ENCODE results near the gene EDNRB. TPM values are rescaled to one million over a fixed set of nuclear protein-coding genes. Genes with fewer than 3 reads are reported as not detected.
A peak's percentile ranks its signal among the peaks of the same experiment; 100 is the strongest.

Gene EDNRB
- 0.07 and 0.13 TPM in 2 replicates for total RNA-seq (2021)
- Bru-seq, nascent RNA: percentile 8 among the genes with signal in this experiment
- percentile 12 among the genes with signal in this experiment for BruChase-seq, experiment 1, labeled RNA remaining after a 2-hour chase
- BruChase-seq, experiment 2, labeled RNA remaining after a 6-hour chase: percentile 12 among the genes with signal in this experiment
- long read RNA-seq: 0 reads

DNA sequence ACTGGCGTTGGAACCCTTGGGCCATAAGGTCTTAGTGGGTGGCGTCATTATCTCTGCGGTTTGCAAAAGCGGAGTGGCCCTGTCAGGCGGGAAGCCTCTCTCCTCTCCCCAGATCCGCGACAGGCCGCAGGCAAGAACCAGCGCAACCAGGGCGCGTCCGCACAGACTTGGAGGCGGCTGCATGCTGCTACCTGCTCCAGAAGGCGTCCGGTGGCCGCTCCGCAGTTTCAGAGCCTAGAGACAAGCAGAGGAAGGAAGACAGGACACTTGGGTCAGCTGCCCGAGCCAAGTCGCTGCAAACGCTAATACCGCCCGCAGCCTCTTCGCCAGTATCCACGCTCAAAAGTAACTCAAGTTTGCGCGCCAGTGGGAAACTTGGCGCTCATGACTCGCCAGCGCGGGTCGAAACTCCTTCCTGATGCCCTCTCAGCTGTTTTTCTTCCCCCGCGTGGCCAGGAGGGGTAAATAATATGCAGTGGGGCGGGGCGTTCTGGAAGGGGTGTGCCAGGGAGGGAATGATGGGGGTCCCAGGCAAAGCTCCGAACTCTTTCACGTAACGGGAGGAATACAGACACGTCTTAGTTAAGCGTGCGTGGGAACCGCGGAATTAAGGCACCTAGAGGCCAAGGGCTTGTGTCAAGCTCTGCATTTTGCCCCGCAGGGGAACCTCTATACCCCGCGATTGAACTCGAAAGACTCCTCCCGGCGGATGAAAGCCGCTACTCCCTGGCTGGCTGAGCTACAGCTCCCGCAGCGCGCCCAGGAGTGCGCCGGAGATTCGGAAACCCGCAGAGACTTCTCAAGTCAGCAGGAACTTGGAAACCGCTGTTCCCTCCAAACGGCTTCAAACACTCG is at the start of gene EDNRB:
EDNRB (minus strand) TSS at position 441 of the 855 bp plus-strand sequence; CDS start at position 183, 258 bp downstream.
- H3K4me1 ChIP-seq (ENCODE audit: insufficient read depth, low read length, poor library complexity, severe bottlenecking): peaks cover 5% of the 10 kb centered on the region
- TF ChIP-seq, protein P1, sequence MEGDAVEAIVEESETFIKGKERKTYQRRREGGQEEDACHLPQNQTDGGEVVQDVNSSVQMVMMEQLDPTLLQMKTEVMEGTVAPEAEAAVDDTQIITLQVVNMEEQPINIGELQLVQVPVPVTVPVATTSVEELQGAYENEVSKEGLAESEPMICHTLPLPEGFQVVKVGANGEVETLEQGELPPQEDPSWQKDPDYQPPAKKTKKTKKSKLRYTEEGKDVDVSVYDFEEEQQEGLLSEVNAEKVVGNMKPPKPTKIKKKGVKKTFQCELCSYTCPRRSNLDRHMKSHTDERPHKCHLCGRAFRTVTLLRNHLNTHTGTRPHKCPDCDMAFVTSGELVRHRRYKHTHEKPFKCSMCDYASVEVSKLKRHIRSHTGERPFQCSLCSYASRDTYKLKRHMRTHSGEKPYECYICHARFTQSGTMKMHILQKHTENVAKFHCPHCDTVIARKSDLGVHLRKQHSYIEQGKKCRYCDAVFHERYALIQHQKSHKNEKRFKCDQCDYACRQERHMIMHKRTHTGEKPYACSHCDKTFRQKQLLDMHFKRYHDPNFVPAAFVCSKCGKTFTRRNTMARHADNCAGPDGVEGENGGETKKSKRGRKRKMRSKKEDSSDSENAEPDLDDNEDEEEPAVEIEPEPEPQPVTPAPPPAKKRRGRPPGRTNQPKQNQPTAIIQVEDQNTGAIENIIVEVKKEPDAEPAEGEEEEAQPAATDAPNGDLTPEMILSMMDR (conservative IDR thresholded peaks at IDR 0.05; ENCODE audit: low read depth, low read length): peak; percentile 28; the same call in 1 of the 2 replicates
- TF ChIP-seq EZH2 (IDR thresholded peaks at IDR 0.05; ENCODE audit: borderline replicate concordance, low read depth, low read length, poor library complexity, severe bottlenecking): no peak
- H3K27ac ChIP-seq (ENCODE audit: low read depth, low read length, poor library complexity, severe bottlenecking): no peak within 1 kb of the TSS
- DNase-seq (ENCODE audit: low spot score): peak; percentile 81
- H3K36me3 ChIP-seq (ENCODE audit: insufficient read depth, low read length, poor library complexity, severe bottlenecking): no peaks in the 10 kb centered on the region
- H3K27me3 ChIP-seq (replicated peaks; ENCODE audit: insufficient read depth, low read depth, low read length, poor library complexity): peaks cover 72% of the 10 kb centered on the region
- no TSS peak for BruUV-seq (replicated peaks)
- intact Hi-C loops (cut with micrococcal nuclease; ENCODE audit: unreplicated experiment): loop anchor here (5.0 kb wide), 1 partner anchor 136 kb away; no protein-coding TSS in a partner anchor
- H3K4me3 ChIP-seq (ENCODE audit: low read depth, low read length, poor library complexity, severe bottlenecking): peak within 1 kb of the TSS; percentile 33
- no peaks in the 10 kb centered on the region for H3K9me3 ChIP-seq (ENCODE audit: low read depth, low read length, poor library complexity, severe bottlenecking)
- POLR2A ChIA-PET (ENCODE audit: low non-redundant PET): no interaction called here
- CTCF ChIA-PET: no interaction called here

DNA sequence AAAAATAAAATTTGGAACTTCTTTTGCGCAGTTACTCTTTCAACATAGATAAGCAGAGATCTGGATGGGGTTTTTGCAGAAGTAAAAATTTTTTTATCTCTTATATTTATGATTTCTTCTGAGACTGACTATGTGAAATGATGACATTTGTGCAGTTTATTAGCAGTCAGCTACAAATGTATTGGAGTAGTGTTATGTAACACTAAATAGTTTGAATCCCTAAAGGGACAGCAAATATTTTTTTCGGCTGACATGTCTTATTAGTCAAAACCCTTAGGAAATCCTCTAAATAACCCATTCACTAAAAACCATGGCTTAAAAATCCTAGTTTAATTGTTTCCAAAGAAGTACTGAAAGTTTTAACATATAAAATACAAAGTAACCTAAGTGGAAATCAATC is 48.0 kb upstream of the EDNRB start:
- no TSS peak for BruUV-seq (replicated peaks)
- Histone ChIP-seq H3K27ac (ENCODE audit: low read depth, low read length, poor library complexity, severe bottlenecking) (no peak overlapping the region), H3K27me3 (replicated peaks; ENCODE audit: insufficient read depth, low read depth, low read length, poor library complexity) (no peaks in the 10 kb centered on the region), H3K36me3 (ENCODE audit: insufficient read depth, low read length, poor library complexity, severe bottlenecking) (no peaks in the 10 kb centered on the region), H3K4me3 (ENCODE audit: low read depth, low read length, poor library complexity, severe bottlenecking) (no peak overlapping the region), H3K4me1 (ENCODE audit: insufficient read depth, low read length, poor library complexity, severe bottlenecking) (no peaks in the 10 kb centered on the region), H3K9me3 (ENCODE audit: low read depth, low read length, poor library complexity, severe bottlenecking) (no peaks in the 10 kb centered on the region)
- CTCF ChIA-PET: no interaction called here
- TF ChIP-seq, protein P1 (conservative IDR thresholded peaks at IDR 0.05; ENCODE audit: low read depth, low read length): no peak
- TF ChIP-seq EZH2 (IDR thresholded peaks at IDR 0.05; ENCODE audit: borderline replicate concordance, low read depth, low read length, poor library complexity, severe bottlenecking): no peak
- intact Hi-C loops (cut with micrococcal nuclease; ENCODE audit: unreplicated experiment): no loop called here
- POLR2A ChIA-PET (ENCODE audit: low non-redundant PET): no interaction called here
- DNase-seq (ENCODE audit: low spot score): no peak

DNA sequence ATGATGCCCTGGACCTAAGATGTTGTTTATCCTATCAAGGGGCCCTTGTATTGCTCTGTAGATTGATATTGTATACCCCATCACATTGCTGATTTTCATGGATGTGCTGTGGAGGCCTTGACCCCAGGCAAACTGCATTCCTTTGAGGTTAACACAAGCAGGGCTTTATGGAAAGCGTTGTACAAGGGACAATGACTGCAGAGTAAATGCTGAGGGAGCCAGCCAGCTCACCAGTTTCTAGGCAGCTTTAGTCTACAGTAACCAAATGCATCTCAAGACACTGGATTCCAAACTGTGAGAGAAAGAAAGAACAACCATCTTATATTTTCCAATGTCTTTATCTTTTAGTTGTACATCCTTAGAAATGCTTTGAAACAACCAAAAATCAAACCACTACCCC is 34.1 kb upstream of the EDNRB start:
- H3K4me3 ChIP-seq (ENCODE audit: low read depth, low read length, poor library complexity, severe bottlenecking): no peak overlapping the region
- H3K36me3 ChIP-seq (ENCODE audit: insufficient read depth, low read length, poor library complexity, severe bottlenecking): no peaks in the 10 kb centered on the region
- TF ChIP-seq EZH2 (IDR thresholded peaks at IDR 0.05; ENCODE audit: borderline replicate concordance, low read depth, low read length, poor library complexity, severe bottlenecking): no peak
- TF ChIP-seq, protein P1 (conservative IDR thresholded peaks at IDR 0.05; ENCODE audit: low read depth, low read length): no peak
- no peak for DNase-seq (ENCODE audit: low spot score)
- H3K4me1 ChIP-seq (ENCODE audit: insufficient read depth, low read length, poor library complexity, severe bottlenecking): no peaks in the 10 kb centered on the region
- ChIA-PET POLR2A (ENCODE audit: low non-redundant PET) (no interaction called here), CTCF (no interaction called here)
- no TSS peak for BruUV-seq (replicated peaks)
- H3K27me3 ChIP-seq (replicated peaks; ENCODE audit: insufficient read depth, low read depth, low read length, poor library complexity): peaks cover 14% of the 10 kb centered on the region
- no peak overlapping the region for H3K27ac ChIP-seq (ENCODE audit: low read depth, low read length, poor library complexity, severe bottlenecking)
- no peaks in the 10 kb centered on the region for H3K9me3 ChIP-seq (ENCODE audit: low read depth, low read length, poor library complexity, severe bottlenecking)
- intact Hi-C loops (cut with micrococcal nuclease; ENCODE audit: unreplicated experiment): no loop called here

All from A673 (cell line).